T-helper 1 cell treated with Interleukin-12 subunit alpha and Interleukin-12 subunit beta and Interleukin-4 antibody, amounts not matched to agents 30 ng/mL and 1 ng/mL, for 36 hours (primary cell): ENCODE data around the gene CACNA2D3. TPM values are rescaled to one million over a fixed set of nuclear protein-coding genes. Genes with fewer than 3 reads are reported as not detected.

Experiments used
- intact Hi-C: fragments of 100-400 bp; cut with micrococcal nuclease; formaldehyde crosslinking; loops from one replicate; pipeline ENCODE4 v1.15.1; 2024
- total RNA-seq: library from RNA; stranded (reverse); gene quantifications from 2 replicates; pipeline ENCODE4 v1.2.3, GENCODE V29; 2022

CACNA2D3 gene
- total RNA-seq, 1 donor from 2014 or later: not detected

DNA sequence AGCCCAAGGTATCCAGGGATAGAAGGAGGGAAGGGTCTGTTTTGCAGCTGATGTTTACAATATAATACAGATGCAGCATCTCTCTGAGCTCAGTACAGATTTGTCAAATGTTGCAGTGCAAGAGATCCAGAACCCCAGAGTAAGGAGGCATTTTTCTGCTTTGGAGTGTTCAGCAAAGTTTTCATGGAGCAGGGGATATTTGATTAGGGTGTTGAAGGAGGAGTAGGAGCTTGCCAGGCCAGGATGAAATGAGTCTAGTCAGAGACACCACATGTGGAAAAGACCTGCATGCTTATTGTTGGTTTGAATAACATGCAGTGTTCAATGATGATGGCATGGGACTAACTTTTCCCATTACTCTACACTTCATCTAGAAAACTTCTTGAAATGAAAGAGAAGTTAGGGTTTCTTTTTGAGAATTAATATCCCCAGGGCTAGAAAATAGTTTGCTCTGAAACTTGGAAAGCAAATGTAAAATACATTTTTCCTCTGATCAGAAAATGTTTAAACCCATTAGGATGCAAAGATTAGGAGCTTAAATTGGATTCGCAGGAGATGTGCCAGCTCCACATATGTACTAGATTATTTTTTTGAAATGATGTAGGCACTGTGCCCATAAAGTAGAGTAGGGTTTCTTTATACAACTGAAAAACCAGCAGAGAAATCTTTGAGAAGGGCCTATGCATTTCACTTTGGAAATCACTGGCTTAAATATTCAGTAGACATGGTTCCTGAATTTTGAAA is 243.8 kb downstream of the CACNA2D3 start:
- intact Hi-C loops: no loop called here

- intact Hi-C loops: no loop called here
Observed at GRCh38 chr3:54366839-54367238, 244.5 kb downstream of the CACNA2D3 start.

- intact Hi-C loops: no loop called here
Observed at GRCh38 chr3:54372232-54372631, 249.9 kb downstream of the CACNA2D3 start.

DNA sequence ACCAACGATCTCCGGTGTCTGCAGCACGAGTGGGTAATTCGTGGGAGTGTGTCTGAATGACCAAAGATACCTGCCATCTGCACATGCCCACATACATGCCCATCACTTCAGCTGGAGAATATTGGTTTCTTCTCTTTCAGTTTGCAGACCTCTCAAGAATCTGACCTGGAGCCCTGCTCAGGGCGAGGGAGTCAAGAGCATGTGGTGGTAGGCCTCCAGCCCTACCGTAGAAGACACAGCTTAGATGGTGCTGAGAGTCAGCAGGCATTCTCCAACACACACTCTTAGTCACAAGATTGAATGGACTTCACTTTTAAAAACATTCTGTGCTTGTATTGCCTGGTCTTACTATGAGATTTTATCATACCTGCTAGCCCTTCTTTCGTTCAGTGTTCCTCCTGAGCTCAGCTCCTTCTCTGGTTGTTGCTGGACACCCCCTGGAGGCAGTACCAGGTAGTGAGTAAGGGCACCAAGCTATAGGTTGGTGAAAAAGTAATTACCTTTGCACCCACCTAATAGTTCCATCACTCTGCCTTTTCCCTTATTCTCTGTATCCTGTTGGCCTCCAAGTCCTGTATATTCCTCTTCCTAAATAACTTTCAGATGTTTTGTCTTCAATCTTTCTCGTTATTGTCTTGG is 252.0 kb downstream of the CACNA2D3 start:
- intact Hi-C loops: no loop called here

- intact Hi-C loops: no loop called here
Observed at GRCh38 chr3:54376142-54376807, 253.9 kb downstream of the CACNA2D3 start.

GRCh38 chr3:54376939-54377578 is 254.7 kb downstream of the CACNA2D3 start:
- intact Hi-C loops: no loop called here

DNA sequence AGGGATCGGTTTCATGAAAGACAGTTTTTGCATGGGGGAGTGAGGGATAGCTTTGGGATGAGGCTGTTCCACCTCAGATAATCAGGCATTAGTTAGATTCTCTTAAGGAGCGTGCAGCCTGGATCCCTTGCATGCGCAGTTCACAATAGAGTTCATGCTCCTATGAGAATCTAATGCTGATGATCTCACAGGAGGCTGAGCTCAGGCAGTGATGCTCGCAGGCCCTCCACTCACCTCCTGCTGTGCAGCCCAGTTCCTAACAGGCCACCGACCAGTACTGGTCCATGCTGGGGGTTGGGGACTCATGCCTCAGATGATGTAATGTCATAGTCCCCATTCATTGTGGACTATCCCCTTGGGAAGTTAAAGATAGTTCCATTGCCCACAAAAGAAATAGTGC is 255.8 kb downstream of the CACNA2D3 start:
- intact Hi-C loops: no loop called here

DNA sequence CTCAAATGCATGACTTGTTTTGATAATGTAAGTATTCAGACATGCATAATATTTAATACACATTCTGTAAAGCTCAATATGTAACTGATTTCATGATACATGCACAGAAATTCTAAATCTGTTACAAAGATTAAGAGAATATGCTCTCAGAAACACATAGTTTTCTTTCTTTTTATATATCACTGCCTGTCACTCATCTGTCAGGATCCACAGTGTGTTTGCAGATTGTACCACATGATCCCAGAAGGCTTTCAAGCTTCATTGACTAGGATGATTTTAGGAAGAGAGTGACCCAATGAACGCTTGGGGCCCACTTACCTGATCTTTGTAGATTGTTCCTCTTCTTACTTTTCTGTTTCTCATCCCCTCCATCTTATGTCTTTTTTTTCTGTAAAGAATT is 261.9 kb downstream of the CACNA2D3 start:
- intact Hi-C loops: no loop called here

DNA sequence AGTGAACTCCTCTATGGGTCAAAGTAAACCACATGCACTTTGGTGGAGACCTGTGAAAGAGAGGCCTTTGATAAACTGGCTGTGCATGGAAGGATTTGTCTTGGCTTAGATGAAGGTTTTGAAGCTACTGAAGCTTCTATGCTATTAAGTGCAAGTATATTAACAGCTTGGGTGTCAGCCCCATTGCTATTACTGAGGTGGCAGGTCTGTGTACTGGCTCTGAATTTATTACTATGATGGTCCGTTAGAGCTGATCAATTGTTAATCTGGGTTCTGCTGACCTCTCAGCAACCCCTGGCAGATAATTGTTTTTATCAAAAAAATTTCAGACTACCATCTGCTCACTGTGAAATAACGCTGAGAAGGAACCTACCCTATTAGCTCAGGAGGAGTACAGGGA is 268.2 kb downstream of the CACNA2D3 start:
- intact Hi-C loops: no loop called here

DNA sequence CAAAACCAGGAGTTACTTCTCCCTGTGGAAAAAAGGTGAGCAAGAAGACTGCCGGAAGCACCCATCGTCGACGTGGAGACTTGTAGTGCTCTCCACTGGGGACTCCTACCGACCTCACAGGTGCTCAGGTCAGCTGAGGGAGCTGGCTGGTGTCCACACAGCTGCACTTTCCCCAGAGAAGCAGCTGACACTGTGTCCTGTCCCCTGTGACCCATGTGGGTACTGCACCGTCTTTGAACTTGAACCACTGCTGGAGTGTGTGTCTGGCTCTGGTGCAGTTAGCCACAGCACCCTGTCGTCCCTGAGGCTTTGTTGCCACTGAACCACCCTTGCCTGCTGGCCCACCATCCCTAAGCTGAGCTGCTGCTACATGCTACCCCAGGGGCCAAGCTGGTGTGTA is 270.8 kb downstream of the CACNA2D3 start:
- intact Hi-C loops: no loop called here

DNA sequence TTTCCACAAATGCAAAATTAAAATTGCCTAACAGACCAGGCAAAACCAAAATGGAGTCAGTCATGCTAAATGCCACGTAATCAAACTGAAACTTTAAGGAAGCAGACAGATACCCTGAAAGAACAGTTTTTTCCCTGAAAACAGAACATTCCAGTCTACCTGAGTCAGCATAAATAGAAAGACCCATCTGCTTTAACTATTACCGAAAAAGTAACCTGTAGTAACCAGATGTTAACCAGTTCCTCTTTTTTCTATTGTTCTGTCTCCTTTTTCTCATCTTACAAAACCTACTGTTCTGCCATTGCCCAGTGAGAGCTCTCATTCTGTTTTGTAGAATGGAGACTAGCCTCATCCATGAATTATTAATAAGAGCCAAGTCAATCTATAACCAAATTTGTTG is 286.0 kb downstream of the CACNA2D3 start:
- intact Hi-C loops: no loop called here

DNA sequence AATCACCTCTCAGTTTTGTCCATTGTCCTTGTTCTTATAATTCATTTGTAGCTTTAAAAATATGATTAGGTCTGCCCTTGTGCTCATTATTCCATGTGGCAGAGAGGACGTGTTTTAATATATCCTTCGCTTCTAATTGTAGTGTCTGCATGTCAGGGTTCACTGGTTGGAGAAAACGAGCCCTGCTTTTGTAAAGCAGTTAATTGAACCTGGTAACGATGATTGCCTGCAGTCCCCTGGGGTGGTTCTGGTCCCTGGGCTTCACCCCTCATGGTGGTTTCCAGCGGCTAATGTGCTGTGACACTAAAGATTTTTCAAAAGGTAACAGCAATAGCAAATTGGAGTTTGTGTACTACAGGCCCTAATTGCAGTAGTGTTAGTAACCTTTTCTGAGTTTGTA is 299.6 kb downstream of the CACNA2D3 start:
- intact Hi-C loops: no loop called here

- intact Hi-C loops: no loop called here
Observed at GRCh38 chr3:54424292-54424691, 301.9 kb downstream of the CACNA2D3 start.

GRCh38 chr3:54426381-54426780 is 304.0 kb downstream of the CACNA2D3 start:
- intact Hi-C loops: loop anchor here (5.0 kb wide), 2 partner anchors 1826 to 1876 kb away; no protein-coding TSS in a partner anchor

DNA sequence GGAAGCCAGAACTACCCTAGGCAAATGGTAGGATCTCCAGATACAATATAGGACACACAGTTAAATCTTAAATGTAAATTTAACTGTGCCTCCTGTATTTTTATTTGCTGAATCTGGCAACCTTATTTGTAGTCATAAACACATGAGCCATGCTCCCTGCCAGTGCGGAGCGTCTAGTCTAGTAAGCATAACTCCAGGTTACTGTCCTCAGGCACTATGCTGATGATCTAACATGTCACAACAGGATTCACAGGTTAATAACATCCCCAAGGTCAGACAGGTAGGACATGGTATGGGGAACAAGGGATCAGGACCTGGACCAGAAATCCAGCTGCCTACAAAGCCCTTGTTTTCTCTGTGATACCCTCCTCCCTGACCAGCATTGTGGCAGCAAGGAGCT is 305.1 kb downstream of the CACNA2D3 start:
- intact Hi-C loops: loop anchor here (5.0 kb wide), 2 partner anchors 1825 to 1875 kb away; no protein-coding TSS in a partner anchor

DNA sequence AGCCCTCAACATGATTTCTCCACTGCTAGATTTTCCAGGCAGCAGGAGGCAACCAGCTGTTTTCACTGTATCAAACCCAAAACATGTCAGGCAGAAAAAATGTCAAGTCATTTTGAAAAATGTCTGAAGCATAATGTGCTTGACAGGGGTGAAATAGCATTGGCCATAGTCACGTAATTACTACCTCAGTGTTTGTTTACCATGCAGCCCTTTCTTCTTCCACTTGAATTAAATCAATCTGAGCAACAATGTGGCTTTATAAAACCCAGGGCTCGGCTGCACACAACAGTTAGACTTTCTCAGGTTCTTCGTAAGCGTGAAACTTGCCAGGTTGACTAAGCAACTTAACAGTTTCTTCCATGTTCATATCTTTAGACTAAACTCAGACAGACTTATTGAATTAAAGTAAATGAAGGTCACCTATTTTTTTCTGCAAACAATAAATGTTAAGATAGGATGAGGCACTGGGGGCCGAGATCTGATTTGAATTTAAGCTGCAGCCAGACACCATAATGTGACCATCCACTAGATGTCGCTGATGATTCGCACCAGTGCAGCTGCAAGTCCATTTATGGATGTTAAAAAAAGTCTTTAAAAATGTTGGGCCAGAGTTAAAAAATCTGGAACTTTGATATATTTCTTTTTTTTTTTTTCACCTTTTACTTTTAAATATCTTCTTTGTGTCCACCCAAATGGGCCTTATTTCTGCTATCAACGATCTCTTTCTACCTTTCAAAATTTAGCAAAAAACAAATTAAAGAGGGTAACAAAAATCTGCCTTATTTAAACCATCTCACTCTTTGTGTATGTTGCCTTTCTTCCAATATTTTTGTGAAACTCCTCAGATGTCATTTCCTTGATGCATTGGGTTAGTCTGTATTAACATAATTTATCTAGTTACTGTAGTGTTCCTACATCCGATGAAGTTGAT is 305.9 kb downstream of the CACNA2D3 start:
- intact Hi-C loops: loop anchor here (2.0 to 5.0 kb wide), 3 partner anchors 753 to 1874 kb away; no protein-coding TSS in a partner anchor

DNA sequence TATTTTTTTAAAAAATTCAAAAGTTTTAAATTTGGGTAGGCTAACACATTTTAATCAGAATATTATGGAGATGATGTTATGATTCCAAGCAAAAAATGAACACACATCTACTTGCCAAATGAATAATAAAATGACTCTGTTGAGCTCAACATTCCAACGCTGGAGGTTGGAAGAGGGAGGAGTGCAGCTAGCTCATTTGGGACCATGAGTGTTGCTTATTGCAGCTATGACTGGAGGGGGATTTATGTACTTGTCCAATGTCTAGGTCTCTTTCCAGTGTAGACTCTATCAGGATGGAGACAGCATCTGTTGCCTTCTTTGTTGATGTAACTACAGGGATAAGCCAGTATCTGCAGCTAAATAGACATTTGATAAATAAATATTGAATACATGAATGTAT is 310.6 kb downstream of the CACNA2D3 start:
- intact Hi-C loops: no loop called here

DNA sequence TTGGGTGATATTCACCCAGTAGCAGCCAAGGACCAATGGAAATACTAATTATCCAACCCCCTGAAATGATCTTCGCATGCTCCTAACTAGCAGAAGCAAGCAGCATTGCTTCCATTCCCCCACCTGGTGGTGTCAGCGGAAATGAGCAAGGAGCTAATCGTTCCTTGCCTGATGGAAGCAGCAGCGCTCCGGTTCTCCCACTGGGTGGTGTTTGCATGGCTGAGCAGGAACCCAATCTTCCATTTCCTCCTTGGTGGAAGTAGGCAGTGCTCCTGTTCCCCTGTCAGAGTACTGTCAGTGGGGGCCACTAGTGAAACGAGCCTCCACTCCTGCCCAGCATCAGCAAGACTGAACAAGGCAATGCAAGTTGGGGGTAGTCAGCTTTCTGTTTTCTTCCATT is 311.5 kb downstream of the CACNA2D3 start:
- intact Hi-C loops: no loop called here

DNA sequence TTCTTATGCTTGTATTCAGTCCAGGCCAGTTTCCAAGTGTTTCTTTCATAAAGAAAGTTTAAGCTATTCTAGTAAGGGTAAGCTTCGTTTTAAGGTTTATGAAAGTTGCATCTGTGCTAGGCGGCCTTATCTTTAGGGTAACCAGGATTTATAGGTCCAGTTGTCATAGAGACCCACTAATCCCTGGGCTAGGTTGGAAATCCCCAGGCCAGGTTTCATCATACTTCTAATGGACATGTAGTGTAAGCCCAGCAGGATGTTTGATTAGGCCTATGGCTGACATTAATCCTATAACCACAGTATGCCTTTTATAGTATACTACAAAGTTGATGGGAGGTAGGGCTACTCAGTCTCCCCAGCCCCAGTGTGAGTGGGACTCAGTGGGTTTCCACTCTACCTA is 312.4 kb downstream of the CACNA2D3 start:
- intact Hi-C loops: no loop called here

DNA sequence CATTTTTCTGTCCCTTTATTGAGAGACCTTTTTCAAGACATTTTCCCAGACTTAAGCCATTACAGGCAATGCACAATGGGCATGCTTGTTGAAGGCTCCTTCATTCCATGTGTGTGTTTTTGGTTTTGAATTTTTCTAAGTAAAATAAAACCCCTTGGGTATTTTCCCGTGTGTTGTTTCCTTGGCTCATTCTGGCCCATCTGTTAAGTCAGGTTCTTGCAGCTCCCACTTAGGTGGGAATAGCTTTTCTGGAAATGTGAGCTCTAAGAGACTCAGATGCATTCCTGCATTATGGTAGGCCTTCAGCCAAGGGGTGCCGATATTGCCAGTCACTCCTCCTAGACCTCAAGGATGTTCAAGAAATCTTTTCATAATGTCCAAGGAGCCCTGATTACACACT is 314.9 kb downstream of the CACNA2D3 start:
- intact Hi-C loops: no loop called here
